OCI-M1 (cell line): ENCODE measurements around the gene PEX12.
"Not testable (repeated sequence)": the region's sequence is repeated elsewhere in the genome, so short reads cannot be mapped to it uniquely, and the experiment has no call there.

Source experiments
- DNase-seq: peaks from one replicate; lab custom pipeline; 2025; lab: John Stamatoyannopoulos, UW

PEX12 gene

DNA sequence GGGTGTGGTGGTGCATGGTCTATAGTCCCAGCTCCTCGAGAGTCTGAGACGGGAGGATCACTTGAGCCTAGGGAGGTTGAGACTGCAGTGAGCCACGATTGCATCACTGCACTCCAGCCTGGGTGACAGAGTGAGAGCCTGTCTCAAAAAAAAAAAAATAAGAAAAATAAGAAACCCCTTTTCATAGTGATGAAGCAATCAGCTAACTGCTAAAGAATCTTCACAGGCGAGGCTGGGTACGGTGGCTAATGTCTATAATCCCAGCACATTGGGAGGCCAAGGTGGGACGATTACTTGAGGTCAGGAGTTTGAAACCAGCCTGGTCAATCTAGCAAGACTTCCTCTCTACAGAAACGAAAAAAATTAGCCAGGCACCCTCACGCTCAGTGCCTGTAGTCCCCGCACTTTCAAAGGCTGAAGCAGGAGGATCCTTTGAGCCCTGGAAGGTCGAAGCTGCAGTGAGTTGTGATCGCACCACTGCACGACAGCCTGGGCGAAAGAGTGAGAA lies 41.7 kb downstream of the PEX12 start:
- peak; percentile 45 for DNase-seq

DNA sequence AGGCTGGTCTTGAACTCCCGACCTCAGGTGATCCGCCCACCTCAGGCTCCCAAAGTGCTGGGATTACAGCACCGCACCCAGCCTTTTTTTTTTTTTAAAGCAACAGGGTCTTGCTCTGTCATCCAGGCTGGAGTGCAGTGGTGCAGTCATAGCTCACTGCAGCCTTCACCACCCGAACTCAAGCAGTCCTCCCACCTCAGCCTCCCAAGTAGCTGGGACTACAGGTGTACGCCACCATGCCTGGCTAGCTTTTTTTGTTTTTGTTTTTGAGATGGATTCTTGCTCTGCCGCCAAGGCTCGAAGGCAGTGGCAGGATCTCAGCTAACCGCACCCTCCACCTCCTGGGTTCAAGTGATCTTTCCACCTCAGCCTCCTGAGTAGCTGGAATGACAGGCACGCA lies 43.0 kb downstream of the PEX12 start:
- not testable (repeated sequence) for DNase-seq

DNA sequence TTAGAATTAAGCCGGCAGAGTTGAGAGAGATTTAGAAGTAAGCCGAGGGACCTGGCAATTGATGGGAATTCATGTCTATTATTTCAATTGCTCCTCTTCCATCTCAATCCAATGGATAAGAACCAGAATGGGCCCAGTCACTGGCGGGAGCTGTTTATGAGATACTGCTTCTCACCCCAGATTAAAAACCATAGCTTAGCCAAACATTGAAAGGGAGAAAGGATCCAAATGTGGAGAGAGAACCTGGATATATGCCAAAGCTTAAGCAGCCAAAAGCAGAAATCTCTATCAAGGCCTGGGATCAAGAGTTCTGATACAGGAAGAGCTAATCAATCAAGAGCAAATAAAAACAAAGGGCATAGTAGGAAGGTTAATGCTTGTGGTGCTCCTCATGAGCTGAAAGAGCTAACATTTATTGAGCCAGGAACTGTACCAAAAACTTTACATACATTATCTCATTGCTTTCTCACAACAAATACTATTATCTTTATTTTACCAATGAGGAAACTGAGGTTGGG lies 43.7 kb downstream of the PEX12 start:
- no peak for DNase-seq

DNA sequence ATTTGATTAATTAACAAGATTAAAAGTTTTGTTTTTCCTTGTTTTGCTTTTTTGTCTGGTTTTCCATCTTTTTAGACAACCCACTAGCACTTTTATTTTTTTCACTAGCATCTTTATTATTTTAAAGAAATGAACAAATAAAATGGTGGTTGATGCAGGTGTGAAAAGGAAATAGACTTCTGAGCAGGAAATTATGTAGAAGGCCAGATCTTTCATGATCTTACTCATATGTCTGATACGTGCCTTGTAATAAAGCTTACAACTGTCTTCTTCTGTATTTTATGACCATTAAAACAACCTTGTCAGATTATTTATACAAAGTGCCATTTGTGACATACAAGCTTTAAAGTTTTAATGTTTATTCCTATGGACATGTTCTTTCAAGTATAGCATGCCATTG lies 47.2 kb downstream of the PEX12 start:
- no peak for DNase-seq

DNA sequence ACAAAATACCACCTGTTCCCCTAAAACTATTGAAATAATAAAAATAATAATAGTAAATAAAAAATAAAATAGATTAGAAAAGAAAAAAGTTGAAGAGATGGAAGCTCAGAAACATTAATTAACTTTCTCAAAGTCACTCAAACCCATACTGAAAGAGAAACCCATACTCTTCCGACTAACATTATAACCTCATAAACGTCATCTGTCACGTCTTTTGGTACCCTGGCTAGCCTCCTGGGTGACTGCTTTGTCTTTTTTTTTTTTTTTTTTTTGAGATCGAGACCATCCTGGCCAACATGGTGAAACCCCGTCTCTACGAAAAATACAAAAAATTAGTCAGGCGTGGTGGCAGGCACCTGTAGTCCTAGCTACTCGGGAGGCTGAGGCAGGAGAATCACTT lies 48.5 kb downstream of the PEX12 start:
- no peak for DNase-seq

DNA sequence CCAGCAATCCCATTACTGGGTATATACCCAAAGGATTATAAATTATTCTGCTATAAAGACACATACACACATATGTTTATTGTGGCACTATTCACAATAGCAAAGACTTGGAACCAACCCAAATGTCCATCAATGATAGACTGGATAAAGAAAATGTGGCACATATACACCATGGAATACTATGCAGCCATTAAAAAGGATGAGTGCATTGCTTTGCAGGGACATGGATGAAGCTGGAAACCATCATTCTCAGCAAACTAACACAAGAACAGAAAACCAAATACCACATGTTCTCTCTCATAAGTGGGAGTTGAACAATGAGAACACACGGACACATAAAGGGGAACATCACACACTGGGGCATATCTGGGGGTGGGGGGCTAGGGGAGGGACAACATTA lies 49.0 kb downstream of the PEX12 start:
- not testable (repeated sequence) for DNase-seq
